Gastroesophageal sphincter (tissue), 4 donors: ENCODE data around the gene CENPF. TPM values are rescaled to one million over a fixed set of nuclear protein-coding genes. Genes with fewer than 3 reads are reported as not detected.

Experiments
- ATAC-seq: fragments of 150-250 bp; one replicate; pipeline ENCODE4 v1.9.1; 2016; ENCODE audit warnings: mild to moderate bottlenecking, moderate library complexity
- H3K27ac ChIP-seq, 4 donors: fragments of 200-600 bp; sonication (generic) in 3 of 4; 1 replicate in 3 of 4; 2 replicates in 1 of 4; pipeline ENCODE4 v1.5.1; 2016 to 2019
- H3K27me3 ChIP-seq: fragments of 200-600 bp; sonication (generic); one replicate; pipeline ENCODE4 v1.5.1; 2019
- H3K36me3 ChIP-seq, 2 donors: fragments of 200-600 bp; sonication (generic); one replicate each; pipeline ENCODE4 v1.5.1; 2019; ENCODE audit warnings: control low read depth in 1 of 2
- H3K4me1 ChIP-seq, 3 donors: fragments of 200-600 bp; sonication (generic); 1 replicate in 2 of 3; 2 replicates in 1 of 3; pipeline ENCODE4 v1.5.1; 2016 to 2019; ENCODE audit warnings: control low read depth in 2 of 3
- H3K4me3 ChIP-seq, 2 donors: fragments of 200-600 bp; sonication (generic); one replicate each; pipeline ENCODE4 v1.5.1; 2019; ENCODE audit warnings: mild to moderate bottlenecking in 1 of 2, moderate library complexity in 1 of 2
- H3K9me3 ChIP-seq, 3 donors: fragments of 200-600 bp; sonication (generic); one replicate each; pipeline ENCODE4 v1.5.1; 2017 to 2019; ENCODE audit warnings: control low read depth in 2 of 3
- CTCF ChIP-seq, 4 experiments: fragments of 200-600 bp in 2 of 4; fragments of 450-650 bp in 2 of 4; sonication (generic) in 1 of 4; IDR thresholded peaks; one replicate each; pipeline ENCODE4 v1.5.1; 2017 to 2019; ENCODE audit warnings: antibody characterized with exemption in 4 of 4, mild to moderate bottlenecking in 2 of 4, moderate library complexity in 2 of 4
- EP300 ChIP-seq: sonication (generic); formaldehyde crosslinking; IDR thresholded peaks from one replicate; pipeline ENCODE4 v1.6.1; 2017; ENCODE audit warnings: antibody characterized with exemption, mild to moderate bottlenecking
- POLR2A ChIP-seq, 2 donors: fragments of 450-650 bp; IDR thresholded peaks; one replicate each; pipeline ENCODE4 v1.6.1; 2017; ENCODE audit warnings: antibody characterized with exemption in 2 of 2, mild to moderate bottlenecking in 2 of 2, moderate library complexity in 1 of 2
- POLR2AphosphoS5 ChIP-seq: sonication (generic); formaldehyde crosslinking; IDR thresholded peaks from one replicate; pipeline ENCODE4 v1.6.1; 2017; ENCODE audit warnings: antibody characterized with exemption
- WGBS, 2 donors: methylation state at CpG; one replicate each; pipeline ENCODE4 v1.1.5; 2018; ENCODE audit warnings: low coverage in 1 of 2; 5-methylcytosine and 5-hydroxymethylcytosine counted together
- total RNA-seq, 4 donors: library from RNA; depleted of rRNA; stranded (reverse); fragments of >200 nt; gene quantifications; one replicate each; pipeline ENCODE4 v1.1.0, GENCODE V29; 2016

CENPF gene
- total RNA-seq, 4 donors from 2014 or later: 0.31 to 18.4 (median 0.66) TPM

- H3K27me3 ChIP-seq: no peaks in the 10 kb centered on the region
- no peaks in the 10 kb centered on the region for H3K36me3 ChIP-seq
- no peaks in the 10 kb centered on the region for H3K9me3 ChIP-seq
- H3K4me1 ChIP-seq: no peaks in the 10 kb centered on the region
- WGBS, 2 donors: 57 to 81% methylated on average over 3 of the region's 3 CpGs
- ATAC-seq: no peak
- H3K27ac ChIP-seq: no peak overlapping the region
- TF ChIP-seq POLR2A (IDR thresholded peaks at IDR 0.05): no peak
- TF ChIP-seq EP300: no peak
- TF ChIP-seq POLR2AphosphoS5: no peak
- TF ChIP-seq CTCF (IDR thresholded peaks at IDR 0.05): no peak
- no peak overlapping the region for H3K4me3 ChIP-seq
Observed at GRCh38 chr1:214566158-214567104, 36.6 kb upstream of the CENPF start.

- H3K9me3 ChIP-seq: no peaks in the 10 kb centered on the region
- H3K27me3 ChIP-seq: no peaks in the 10 kb centered on the region
- H3K4me1 ChIP-seq: no peaks in the 10 kb centered on the region
- TF ChIP-seq EP300 (no peak), POLR2AphosphoS5 (no peak), POLR2A (IDR thresholded peaks at IDR 0.05) (no peak), CTCF (IDR thresholded peaks at IDR 0.05) (no peak)
- no peak for ATAC-seq
- no peak overlapping the region for H3K4me3 ChIP-seq
- H3K36me3 ChIP-seq: no peaks in the 10 kb centered on the region
- 100% methylated on average over 2 of the region's 2 CpGs for WGBS, 2 donors
- no peak overlapping the region for H3K27ac ChIP-seq
Observed at GRCh38 chr1:214567481-214567980, 35.5 kb upstream of the CENPF start.

- no peak for ATAC-seq
- Histone ChIP-seq H3K36me3 (no peaks in the 10 kb centered on the region), H3K27me3 (no peaks in the 10 kb centered on the region), H3K4me3 (no peak overlapping the region), H3K27ac (no peak overlapping the region), H3K9me3 (no peaks in the 10 kb centered on the region), H3K4me1 (no peaks in the 10 kb centered on the region)
- TF ChIP-seq CTCF (IDR thresholded peaks at IDR 0.05) (no peak), POLR2A (IDR thresholded peaks at IDR 0.05) (no peak), POLR2AphosphoS5 (no peak), EP300 (no peak)
- 52 to 67% methylated on average over 1 to 3 of the region's 4 CpGs for WGBS, 2 donors
Observed at GRCh38 chr1:214568328-214568727, 34.7 kb upstream of the CENPF start.

- TF ChIP-seq POLR2A (IDR thresholded peaks at IDR 0.05) (no peak), CTCF (IDR thresholded peaks at IDR 0.05) (no peak), EP300 (no peak), POLR2AphosphoS5 (no peak)
- ATAC-seq: no peak
- Histone ChIP-seq H3K36me3 (no peaks in the 10 kb centered on the region), H3K9me3 (no peaks in the 10 kb centered on the region), H3K27ac (no peak overlapping the region), H3K4me1 (no peaks in the 10 kb centered on the region), H3K4me3 (no peak overlapping the region), H3K27me3 (no peaks in the 10 kb centered on the region)
- WGBS, 2 donors: 71 to 100% methylated on average over 1 to 2 of the region's 2 CpGs
Observed at GRCh38 chr1:214569357-214570004, 33.5 kb upstream of the CENPF start.
